Stimulated activated naive CD4-positive, alpha-beta T cell (primary cell): Measurements from ENCODE around the gene FUT7.
"Not testable (repeated sequence)": the region's sequence is repeated elsewhere in the genome, so short reads cannot be mapped to it uniquely, and the experiment has no call there.

Experiments
- DNase-seq, 6 experiments: peaks; one replicate each; lab custom pipeline; 2025; lab: John Stamatoyannopoulos, UW

Gene FUT7

DNA sequence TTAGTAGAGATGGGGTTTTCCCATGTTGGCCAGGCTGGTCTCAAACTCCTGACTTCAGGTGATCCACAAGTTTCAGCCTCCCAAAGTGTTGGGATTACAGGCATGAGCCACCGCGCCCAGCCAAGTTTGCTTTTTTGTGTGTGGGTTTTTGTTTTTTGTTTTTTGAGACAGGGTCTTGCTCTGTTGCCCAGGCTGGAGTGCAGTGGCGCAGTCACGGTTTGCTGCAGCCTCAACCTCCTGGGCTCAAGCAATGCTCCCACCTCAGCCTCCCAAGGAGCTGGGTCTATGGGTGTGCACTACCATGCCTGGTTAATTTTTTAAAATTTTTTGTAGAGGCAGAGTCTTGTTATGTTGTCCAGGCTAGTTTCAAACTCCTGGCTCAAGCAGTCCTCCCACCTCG lies 1.6 kb upstream of the FUT7 start:
- DNase-seq, result not testable (repeated sequence)

GRCh38 chr9:137032858-137033257 lies 970 bp upstream of the FUT7 start:
- no peak for DNase-seq

- DNase-seq, result peak in 1 of 6 experiments; percentile 13
Observed at GRCh38 chr9:137030538-137031527, 1.1 kb downstream of the FUT7 start.

DNA sequence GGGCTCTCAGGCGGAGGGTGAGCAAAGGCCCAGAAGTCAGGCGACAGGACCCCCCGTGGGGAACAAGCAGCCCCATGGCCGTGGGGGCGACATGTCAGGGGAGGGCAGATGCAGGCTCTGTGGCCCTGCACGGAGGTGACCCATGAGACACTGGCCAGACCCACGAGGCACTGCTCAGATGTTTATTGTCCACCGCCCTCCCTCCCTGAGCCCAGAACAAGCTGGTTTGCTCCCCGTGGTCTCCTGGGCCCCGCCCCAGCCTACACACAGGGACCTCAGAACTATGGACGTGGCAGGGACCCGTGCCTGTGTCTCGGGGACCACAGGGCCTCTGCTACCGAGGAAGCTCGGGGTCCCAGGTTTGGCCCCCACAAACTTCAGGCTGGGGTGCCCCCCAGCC lies 1.9 kb downstream of the FUT7 start:
- DNase-seq, result no peak

DNA sequence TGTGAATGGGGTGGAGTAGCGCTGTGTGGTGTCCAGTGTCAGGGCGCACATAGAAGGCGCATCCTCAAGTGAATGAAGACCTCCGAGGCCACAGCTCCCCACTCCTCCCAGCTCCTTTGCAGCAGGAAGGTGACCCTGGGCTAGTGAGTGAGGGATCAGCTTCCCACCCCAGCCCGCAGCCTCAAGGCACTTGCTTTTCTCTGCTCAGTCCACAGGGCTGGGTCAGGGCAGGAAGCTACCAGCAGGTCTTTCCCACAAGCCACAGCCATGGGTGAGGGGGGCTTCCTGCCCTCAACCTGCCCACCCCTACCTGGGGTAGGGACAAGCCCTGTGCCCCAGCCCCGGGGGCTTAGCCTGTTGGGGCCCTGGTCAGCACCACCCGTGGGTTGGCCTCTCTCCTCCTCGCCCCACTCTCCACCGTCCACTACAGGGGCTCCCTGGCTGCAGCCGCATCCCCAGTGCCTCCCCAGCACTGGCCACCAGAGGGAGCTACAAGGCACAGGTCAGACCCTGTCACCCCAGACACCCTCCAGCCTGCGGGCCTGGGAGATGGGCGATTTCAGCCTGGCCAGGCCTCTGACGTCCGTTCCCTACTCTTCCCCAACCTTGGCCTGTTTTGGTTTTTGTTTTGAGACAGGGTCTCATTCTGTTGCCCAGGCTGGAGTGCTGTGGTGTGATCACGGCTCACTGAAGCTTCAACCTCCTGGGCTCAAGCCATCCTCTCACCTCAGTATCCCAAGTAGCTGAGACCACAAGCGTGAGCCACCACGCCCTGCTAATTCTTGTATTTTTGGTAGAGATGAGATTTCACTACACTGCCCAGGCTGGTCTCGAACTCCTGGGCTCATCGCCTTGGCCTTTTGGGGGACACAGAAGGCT lies 2.6 kb downstream of the FUT7 start:
- DNase-seq, result peak; percentile 20 to 63 (median 52)

GRCh38 chr9:137028263-137029057 lies 3.4 kb downstream of the FUT7 start:
- DNase-seq, result peak; percentile 35 to 64 (median 59)

DNA sequence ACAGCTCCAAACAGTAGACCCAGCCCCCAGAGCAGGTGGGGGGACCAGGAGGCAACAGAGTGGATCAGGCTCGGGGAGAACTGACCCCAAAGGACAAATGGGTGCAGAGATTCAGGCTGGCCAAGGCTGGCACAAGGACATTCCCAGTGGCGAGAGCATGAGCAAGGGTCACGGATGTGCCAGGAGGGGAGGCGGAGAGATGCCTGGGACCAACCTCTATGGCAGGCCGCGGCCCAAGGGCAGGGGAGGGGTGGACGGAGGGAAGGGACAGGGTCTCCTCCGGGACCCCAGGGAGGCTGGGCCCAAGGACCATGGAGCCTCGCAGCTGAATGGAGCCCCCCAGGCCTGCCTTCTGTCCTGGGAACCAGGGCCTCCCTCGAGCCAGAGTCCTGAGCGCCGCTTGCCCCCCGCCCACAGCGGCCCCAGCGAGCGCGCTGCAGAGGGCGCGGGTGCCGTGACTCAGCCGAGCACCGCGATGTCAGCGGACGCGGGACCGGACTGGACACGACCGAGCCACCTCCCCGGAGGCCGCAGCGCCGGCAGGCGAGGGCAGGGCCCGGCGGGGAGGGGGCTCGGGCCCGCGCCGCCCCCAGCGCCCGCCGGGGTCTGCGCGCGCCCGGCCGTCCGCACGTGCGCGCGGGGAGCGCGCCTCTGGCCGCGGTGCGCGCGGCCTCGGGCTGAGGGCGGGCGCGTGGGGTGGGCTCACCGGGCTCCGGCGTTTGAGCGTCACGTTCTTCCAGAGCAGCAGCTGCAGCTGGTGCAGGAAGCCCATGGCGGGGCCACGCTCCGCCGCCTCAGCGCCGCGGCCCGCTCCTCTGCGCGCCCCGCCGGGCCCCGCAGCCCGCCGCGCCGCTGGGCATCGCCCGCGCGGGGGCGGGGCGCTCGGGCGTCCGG lies 4.3 kb downstream of the FUT7 start, which contains the start of gene ABCA2:
TSS of gene ABCA2 (minus strand) at position 869 of the 894 bp plus-strand sequence. CDS start at position 772, 97 bp downstream.
- DNase-seq, result peak in 1 of 6 experiments; percentile 47

DNA sequence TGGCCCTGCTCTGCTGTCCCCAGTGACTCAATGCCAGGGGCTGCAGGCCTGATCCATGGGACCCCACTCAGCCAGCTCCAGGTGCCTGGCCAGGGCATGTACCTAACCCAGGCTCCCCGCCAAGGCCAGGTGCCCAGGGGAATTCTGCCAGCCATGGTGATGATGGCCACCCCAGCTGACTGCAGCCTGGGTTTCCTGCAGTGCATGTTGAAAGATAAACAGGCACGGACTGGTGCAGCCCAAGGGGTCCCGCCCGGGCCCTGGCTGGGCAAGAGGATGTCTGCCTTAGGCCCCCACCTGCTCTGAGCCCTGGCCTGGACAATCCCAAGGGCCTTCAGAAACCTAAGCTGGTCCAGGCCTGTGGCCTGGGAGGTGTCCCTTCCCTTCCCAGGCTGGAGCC lies 5.1 kb downstream of the FUT7 start:
- DNase-seq, result no peak

- no peak for DNase-seq
Observed at GRCh38 chr9:137026384-137026783, 5.5 kb downstream of the FUT7 start.

DNA sequence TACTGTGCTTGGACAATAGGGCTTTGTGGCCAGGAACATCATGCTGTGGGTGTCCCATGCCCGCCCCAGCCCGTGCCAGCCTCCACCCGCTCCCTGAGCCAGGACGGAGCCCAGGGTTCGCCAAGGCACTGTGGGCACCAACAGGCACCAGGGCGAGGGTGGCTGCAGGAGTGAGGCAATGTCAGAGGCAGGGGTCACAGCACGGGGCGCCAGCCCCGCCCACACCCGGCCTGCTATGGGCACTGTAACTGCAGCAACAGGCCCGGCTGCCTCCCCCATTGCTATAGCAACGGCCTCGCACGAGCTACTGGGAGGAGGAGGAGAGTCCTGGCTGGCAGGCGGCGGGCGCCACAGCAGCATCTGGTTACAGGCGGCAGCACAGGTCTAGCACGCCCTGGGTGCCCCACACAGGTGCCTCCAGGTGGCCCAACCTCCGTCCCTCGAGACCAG lies 6.3 kb downstream of the FUT7 start:
- no peak for DNase-seq

DNA sequence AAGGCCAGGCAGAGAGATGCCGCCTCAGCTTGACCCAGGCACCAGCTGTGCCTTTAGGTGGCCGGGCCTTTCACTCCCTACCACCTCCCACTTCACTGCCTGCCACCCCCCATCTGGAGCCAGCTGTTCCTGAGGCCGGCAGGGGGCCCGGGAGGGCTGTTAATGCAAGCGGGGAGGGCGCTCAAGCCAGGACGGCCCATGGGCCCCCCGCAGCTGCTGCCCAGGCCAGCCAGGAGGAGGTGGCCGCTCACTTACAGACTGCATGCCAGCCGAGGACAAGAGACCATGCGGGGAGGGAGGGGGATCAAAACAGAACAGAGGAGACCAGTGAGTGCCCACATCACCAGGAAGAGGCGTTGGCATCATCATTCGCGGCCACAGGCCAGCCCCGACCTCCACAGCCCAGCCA lies 8.3 kb downstream of the FUT7 start:
- no peak for DNase-seq

- no peak for DNase-seq
Observed at GRCh38 chr9:137023157-137023556, 8.7 kb downstream of the FUT7 start.

- DNase-seq, result no peak
Observed at GRCh38 chr9:137022662-137023008, 9.3 kb downstream of the FUT7 start.

GRCh38 chr9:137021979-137022661 lies 9.8 kb downstream of the FUT7 start:
- peak; percentile 16 to 77 (median 52) for DNase-seq

- DNase-seq, result no peak
Observed at GRCh38 chr9:137021568-137021978, 10.3 kb downstream of the FUT7 start.

DNA sequence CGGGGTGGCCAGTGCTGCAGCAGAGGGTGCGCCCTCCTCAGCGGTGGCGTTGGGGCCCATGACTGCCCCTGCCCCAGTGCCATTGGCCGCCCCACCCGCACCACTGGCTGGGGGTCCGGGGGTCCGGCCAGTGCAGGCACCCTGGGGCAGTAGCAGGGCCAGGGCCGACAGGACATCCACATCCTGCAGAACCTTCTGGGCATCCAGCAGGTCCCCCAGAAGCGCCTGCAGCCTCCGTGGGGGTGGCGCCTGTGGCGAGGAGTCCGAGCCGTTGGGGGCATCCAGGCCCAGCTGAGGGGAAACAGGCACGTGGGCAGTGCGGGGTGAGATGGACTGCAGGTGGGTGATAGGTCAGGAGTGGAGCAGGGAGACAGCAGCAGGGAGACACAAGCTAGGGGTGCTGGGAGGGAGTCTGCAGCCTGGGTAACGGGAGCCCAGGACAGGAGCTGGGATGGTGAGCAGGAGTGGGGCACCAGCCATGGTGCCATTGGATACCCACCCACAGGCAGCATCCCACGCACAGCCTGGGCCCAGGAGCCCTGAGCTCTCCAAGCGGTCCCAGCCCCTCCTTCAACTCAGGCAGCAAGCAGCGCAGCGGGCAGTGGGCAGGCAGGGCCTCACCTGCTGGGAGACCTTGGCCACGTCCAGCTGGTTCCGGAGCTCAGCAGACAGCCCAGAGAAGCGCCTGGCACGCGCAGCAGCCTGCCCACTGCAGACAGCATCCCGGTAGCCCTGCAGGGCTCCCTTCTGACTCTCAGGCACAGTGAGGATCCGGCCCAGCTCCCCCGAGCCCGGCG lies 10.9 kb downstream of the FUT7 start:
- no peak for DNase-seq

GRCh38 chr9:137019891-137020683 lies 11.8 kb downstream of the FUT7 start:
- DNase-seq, result no peak
